DND-41 (cell line): Measurements from ENCODE around the gene LGALS7.

Experiments
- ATAC-seq: fragments of 200-7000 bp; cut with Tn5 transposase; 3 replicates; pipeline ENCODE4 v1.9.1; 2021; ENCODE audit warnings: low read depth; ENCODE audit not compliant: insufficient read depth
- DNase-seq: peaks from one replicate; pipeline ENCODE4 v3.0.0-alpha.2; 2020
- H2AFZ ChIP-seq: 2 replicates; pipeline ENCODE4 v1.6.0; 2012; ENCODE audit warnings: low read depth, low read length
- H3K27ac ChIP-seq: 2 replicates; pipeline ENCODE4 v1.5.1; 2012; ENCODE audit warnings: low read length, inconsistent platforms
- H3K27me3 ChIP-seq: fragments of 200-600 bp; sonication (generic); 2 replicates; pipeline ENCODE4 v1.6.0; 2012; ENCODE audit warnings: low read length, mild to moderate bottlenecking, inconsistent platforms; ENCODE audit not compliant: insufficient read depth, poor library complexity
- H3K36me3 ChIP-seq: 2 replicates; pipeline ENCODE4 v1.5.1; 2012; ENCODE audit warnings: low read length, inconsistent platforms; ENCODE audit not compliant: insufficient read depth
- H3K4me1 ChIP-seq: 2 replicates; pipeline ENCODE4 v1.5.1; 2012; ENCODE audit warnings: mild to moderate bottlenecking, low read length; ENCODE audit not compliant: insufficient read depth
- H3K4me2 ChIP-seq: 2 replicates; pipeline ENCODE4 v1.6.0; 2012; ENCODE audit warnings: mild to moderate bottlenecking, moderate library complexity, low read length, inconsistent platforms; ENCODE audit not compliant: insufficient read depth
- H3K4me3 ChIP-seq, 2 experiments: fragments of 200-600 bp in 1 of 2; shearing (Covaris generic) in 1 of 2; 2 replicates each; pipeline ENCODE4 v1.5.1; 2012 to 2016; ENCODE audit warnings: inconsistent platforms in 2 of 2, low read length in 2 of 2, mild to moderate bottlenecking in 2 of 2, low read depth in 1 of 2, moderate library complexity in 1 of 2
- H3K79me2 ChIP-seq: 2 replicates; pipeline ENCODE4 v1.6.0; 2012; ENCODE audit warnings: low read length, inconsistent platforms; ENCODE audit not compliant: insufficient read depth
- H3K9ac ChIP-seq: 2 replicates; pipeline ENCODE4 v1.6.0; 2012; ENCODE audit warnings: low read depth, mild to moderate bottlenecking, inconsistent platforms, low read length, moderate library complexity
- H3K9me3 ChIP-seq: 2 replicates; pipeline ENCODE4 v1.5.1; 2012; ENCODE audit warnings: low read length, moderate library complexity, mild to moderate bottlenecking, inconsistent platforms; ENCODE audit not compliant: insufficient read depth, severe bottlenecking
- H4K20me1 ChIP-seq: 2 replicates; pipeline ENCODE4 v1.6.0; 2012; ENCODE audit warnings: low read length; ENCODE audit not compliant: insufficient read depth
- EZH2 ChIP-seq: IDR thresholded peaks from 3 replicates; pipeline ENCODE4 v1.6.1; 2012; ENCODE audit warnings: borderline replicate concordance, low read depth, mild to moderate bottlenecking, moderate library complexity, low read length, inconsistent platforms; ENCODE audit not compliant: severe bottlenecking
- TF ChIP-seq, protein P1 (sequence below): IDR thresholded peaks from 2 replicates; pipeline ENCODE4 v1.5.1; 2012; ENCODE audit warnings: borderline replicate concordance, low read length, moderate library complexity, mild to moderate bottlenecking; ENCODE audit not compliant: poor library complexity, severe bottlenecking; ENCODE audit errors: extremely low read depth

Gene LGALS7

DNA sequence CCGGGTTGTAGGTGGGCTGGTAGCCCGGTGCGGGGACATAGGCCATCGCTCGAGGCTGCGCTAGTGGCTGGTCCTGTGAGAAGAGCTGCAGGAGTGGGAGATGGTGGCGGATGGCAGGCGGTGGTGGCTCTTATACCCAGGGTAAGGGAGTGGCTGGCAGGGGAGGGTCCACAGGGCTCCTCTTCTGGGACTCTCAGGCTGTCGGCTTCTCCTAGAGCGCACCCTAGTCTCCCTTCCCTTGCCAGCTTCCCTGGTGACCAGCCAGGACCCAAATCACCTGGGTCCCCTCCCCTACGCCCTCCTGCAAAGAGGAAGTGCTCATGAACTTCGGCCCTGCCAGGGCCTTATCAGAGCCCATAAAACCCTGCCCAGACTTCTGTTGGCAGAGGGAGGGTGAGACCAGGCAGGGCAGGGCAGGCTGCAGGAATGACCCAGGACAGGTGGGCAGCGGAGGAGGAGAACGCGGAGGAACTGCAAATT is 39.6 kb upstream of the LGALS7 start, which contains the start of gene LGALS4:
LGALS4 (minus strand) TSS at position 105 of the 480 bp plus-strand sequence; CDS start at position 46, 59 bp downstream.
- DNase-seq, result no peak
- H3K79me2 ChIP-seq, result no peaks in the 10 kb centered on the region
- no peak within 1 kb of the TSS for H3K4me3 ChIP-seq
- H2AFZ ChIP-seq, result no peak within 1 kb of the TSS
- no peak for TF ChIP-seq EZH2
- TF ChIP-seq, protein P1, sequence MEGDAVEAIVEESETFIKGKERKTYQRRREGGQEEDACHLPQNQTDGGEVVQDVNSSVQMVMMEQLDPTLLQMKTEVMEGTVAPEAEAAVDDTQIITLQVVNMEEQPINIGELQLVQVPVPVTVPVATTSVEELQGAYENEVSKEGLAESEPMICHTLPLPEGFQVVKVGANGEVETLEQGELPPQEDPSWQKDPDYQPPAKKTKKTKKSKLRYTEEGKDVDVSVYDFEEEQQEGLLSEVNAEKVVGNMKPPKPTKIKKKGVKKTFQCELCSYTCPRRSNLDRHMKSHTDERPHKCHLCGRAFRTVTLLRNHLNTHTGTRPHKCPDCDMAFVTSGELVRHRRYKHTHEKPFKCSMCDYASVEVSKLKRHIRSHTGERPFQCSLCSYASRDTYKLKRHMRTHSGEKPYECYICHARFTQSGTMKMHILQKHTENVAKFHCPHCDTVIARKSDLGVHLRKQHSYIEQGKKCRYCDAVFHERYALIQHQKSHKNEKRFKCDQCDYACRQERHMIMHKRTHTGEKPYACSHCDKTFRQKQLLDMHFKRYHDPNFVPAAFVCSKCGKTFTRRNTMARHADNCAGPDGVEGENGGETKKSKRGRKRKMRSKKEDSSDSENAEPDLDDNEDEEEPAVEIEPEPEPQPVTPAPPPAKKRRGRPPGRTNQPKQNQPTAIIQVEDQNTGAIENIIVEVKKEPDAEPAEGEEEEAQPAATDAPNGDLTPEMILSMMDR, result no peak
- no peak within 1 kb of the TSS for H3K9ac ChIP-seq
- ATAC-seq, result no peak; the same call in 2 of the 3 replicates
- H3K4me2 ChIP-seq, result no peak within 1 kb of the TSS
- H3K27ac ChIP-seq, result no peak within 1 kb of the TSS
- peaks cover 3% of the 10 kb centered on the region; the same call in 1 of the 2 replicates for H4K20me1 ChIP-seq
- no peaks in the 10 kb centered on the region for H3K9me3 ChIP-seq
- H3K27me3 ChIP-seq, result no peaks in the 10 kb centered on the region
- no peaks in the 10 kb centered on the region for H3K4me1 ChIP-seq
- H3K36me3 ChIP-seq, result peaks cover 27% of the 10 kb centered on the region

DNA sequence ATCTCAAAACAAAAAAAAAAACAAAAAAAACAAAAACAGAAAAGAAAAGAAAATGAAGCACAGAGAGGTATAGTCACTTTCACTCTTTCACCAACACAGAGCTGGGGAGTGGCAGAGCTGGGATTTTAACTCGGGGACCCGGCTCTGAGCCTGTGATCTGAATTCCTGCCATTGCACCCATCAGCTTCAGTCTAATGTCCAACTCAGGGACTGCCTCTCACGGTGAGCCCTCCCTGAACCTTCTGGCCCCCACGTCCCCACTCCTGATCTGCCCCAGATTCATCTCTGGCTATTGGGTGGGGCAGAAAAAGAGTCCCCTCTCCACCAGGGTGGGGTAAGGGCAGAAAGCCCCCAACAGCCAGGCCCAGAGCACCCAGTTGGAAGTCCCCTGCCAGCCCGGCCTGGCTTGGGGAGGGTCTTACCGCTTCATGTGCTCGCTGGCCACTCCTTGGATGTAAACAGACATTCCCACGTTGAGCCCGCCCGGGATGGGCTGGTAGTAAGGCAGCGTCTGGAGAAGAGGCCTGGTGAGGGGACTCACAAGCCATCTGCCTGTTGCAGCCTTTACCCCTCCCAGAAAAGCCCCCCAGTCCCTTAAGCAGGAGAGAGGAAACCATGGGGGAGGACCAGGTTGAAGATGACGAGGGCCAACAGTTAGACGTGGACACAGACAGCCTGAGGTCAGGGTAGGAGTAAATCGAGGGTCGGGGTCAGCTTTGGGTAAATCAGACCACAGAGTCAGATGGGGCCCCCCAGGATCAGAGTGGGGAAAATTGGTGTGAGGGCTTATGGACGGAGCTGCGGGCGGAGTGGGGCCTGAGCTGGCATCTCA is 38.9 kb upstream of the LGALS7 start:
- H3K4me3 ChIP-seq, result no peak overlapping the region
- no peaks in the 10 kb centered on the region for H3K79me2 ChIP-seq
- ATAC-seq (no peak), DNase-seq (no peak)
- no peak overlapping the region for H2AFZ ChIP-seq
- H4K20me1 ChIP-seq, result peaks cover 3% of the 10 kb centered on the region; the same call in 1 of the 2 replicates
- no peaks in the 10 kb centered on the region for H3K4me1 ChIP-seq
- no peak overlapping the region for H3K9ac ChIP-seq
- no peaks in the 10 kb centered on the region for H3K27me3 ChIP-seq
- no peak for TF ChIP-seq EZH2
- TF ChIP-seq, protein P1, result no peak
- H3K4me2 ChIP-seq, result no peak overlapping the region
- H3K36me3 ChIP-seq, result peaks cover 22% of the 10 kb centered on the region
- H3K9me3 ChIP-seq, result no peaks in the 10 kb centered on the region
- H3K27ac ChIP-seq, result no peak overlapping the region

DNA sequence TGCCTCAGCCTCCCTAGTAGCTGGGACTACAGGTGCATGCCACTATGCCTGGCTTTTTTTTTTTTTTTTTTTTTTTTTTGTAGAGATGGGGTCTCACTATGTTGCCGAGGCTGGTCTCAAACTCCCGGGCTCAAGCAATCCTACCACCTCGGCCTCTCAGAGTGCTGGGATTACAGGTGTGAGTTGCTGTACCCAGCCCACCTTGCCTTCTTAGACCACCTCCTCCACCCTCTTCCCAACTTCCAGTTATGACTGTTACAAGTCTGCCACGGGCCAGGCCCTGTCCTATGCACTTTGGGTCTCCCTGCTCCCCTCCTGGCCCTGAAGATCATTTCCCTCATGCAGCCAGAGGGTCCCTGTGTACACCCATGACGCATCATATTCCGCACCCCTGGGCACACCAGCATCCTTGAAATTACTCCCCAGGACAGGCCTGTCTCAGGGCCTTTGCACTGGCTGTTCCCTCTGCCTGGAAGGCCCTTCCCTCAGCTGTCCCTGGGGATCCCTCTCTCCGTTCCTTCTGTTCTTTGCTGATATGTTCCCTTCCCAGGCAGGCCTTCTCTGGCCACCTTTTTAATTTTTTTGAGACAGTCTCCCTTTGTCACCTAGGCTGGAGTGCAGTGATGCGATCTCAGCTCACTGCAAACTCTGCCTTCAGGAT is 36.4 kb upstream of the LGALS7 start:
- Histone ChIP-seq H3K79me2 (no peaks in the 10 kb centered on the region), H3K4me3 (no peak overlapping the region), H3K27ac (no peak overlapping the region), H3K9me3 (no peaks in the 10 kb centered on the region), H3K27me3 (no peaks in the 10 kb centered on the region), H4K20me1 (no peaks in the 10 kb centered on the region), H3K4me2 (no peak overlapping the region), H3K9ac (no peak overlapping the region), H3K36me3 (no peaks in the 10 kb centered on the region), H2AFZ (no peak overlapping the region), H3K4me1 (no peaks in the 10 kb centered on the region)
- ATAC-seq (no peak), DNase-seq (no peak)
- TF ChIP-seq, protein P1, result no peak
- no peak for TF ChIP-seq EZH2
